Ectodermal cell (in vitro differentiated cells): ENCODE measurements around the gene PRAMEF20. TPM values are rescaled to one million over a fixed set of nuclear protein-coding genes. Genes with fewer than 3 reads are reported as not detected.
"Not testable (repeated sequence)": the region's sequence is repeated elsewhere in the genome, so short reads cannot be mapped to it uniquely, and the experiment has no call there.

Experiments used
- H3K27ac ChIP-seq: 2 replicates; pipeline ENCODE4 v1.7.0; 2013; ENCODE audit warnings: mild to moderate bottlenecking, low read depth, low read length; ENCODE audit not compliant: insufficient read depth, poor library complexity, severe bottlenecking
- H3K27me3 ChIP-seq: 2 replicates; pipeline ENCODE4 v1.7.0; 2013; ENCODE audit warnings: mild to moderate bottlenecking, low read length; ENCODE audit not compliant: insufficient read depth, control insufficient read depth, poor library complexity, severe bottlenecking
- H3K36me3 ChIP-seq: one replicate; pipeline ENCODE4 v1.7.0; 2013; ENCODE audit warnings: low read length; ENCODE audit not compliant: control insufficient read depth, insufficient read depth
- H3K4me1 ChIP-seq: one replicate; pipeline ENCODE4 v1.7.0; 2013; ENCODE audit warnings: low read length; ENCODE audit not compliant: control insufficient read depth, insufficient read depth
- H3K4me3 ChIP-seq: 2 replicates; pipeline ENCODE4 v1.7.0; 2013; ENCODE audit warnings: low read depth, low read length, control low read depth; ENCODE audit not compliant: insufficient read depth
- H3K9me3 ChIP-seq: 2 replicates; pipeline ENCODE4 v1.7.0; 2013; ENCODE audit warnings: mild to moderate bottlenecking, low read length, moderate library complexity; ENCODE audit not compliant: control insufficient read depth
- WGBS, 2 experiments: methylation state at CpG; one replicate each; pipeline ENCODE4 v1.1.7; 2013; ENCODE audit warnings: missing lambda C conversion rate in 2 of 2; 5-methylcytosine and 5-hydroxymethylcytosine counted together
- polyA plus RNA-seq, 4 experiments: library from polyadenylated mRNA; stranded (reverse); fragments of 50-300 nt; gene quantifications; one replicate each; pipeline ENCODE4 v1.2.3, GENCODE V29; 2013

Gene PRAMEF20
- not detected for polyA plus RNA-seq (2013, experiment 1 of 4)
- polyA plus RNA-seq (2013, experiment 2 of 4) = not detected
- polyA plus RNA-seq (2013, experiment 3 of 4) = not detected
- not detected for polyA plus RNA-seq (2013, experiment 4 of 4)

DNA sequence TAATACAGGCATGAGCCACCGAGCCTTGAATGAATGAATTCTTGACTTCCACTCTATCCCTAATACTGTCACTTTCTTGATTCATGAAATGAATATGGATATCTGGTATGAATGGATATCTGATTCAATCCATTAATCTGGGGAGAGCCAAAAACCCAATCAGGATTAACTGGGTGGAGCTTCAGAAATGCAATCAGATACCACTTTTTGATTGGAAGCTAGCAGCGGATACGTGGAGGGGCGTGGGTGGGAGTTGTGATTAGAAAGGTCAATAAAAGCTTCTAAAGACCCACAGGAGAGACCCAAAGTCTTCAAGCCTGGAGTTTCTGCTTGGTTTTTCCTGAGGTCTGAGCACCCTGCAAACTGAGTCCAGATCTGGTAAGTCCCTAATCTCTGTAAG, at the start of gene PRAMEF20:
PRAMEF20 (plus strand) TSS at position 301 of the 400 bp plus-strand sequence. CDS start 5,905 bp downstream, outside the sequence.
- not testable (repeated sequence) for H3K9me3 ChIP-seq, H3K4me1 ChIP-seq
- 84 to 94% methylated on average over 2 to 4 of the region's 4 CpGs for WGBS, 2 experiments

DNA sequence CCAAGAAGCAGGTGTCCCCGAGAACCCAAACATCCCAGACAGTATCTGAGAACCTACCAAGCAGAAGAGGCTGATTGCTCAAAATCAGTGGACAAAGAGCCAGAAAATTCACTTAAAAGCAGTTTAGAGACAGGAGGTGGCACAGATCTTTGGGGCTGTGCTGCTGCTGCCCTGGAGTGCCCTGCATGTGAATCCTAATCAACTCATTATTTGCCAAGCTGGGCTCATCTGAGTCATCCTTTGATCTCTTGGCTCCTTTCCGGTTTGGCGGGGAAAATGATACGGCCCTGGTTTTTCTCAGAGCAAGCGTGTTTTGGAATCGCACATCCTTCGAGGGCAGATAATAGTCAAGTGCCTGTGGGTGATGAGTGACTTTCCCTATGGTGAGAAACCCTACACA, 47.9 kb upstream of the PRAMEF20 start:
- WGBS, 2 experiments = no CpG with 5 or more reads among the region's 7 CpGs
- H3K36me3 ChIP-seq, H3K4me3 ChIP-seq, H3K27ac ChIP-seq, H3K4me1 ChIP-seq, H3K27me3 ChIP-seq, H3K9me3 ChIP-seq: not testable (repeated sequence)

More for the DNA sequence above, at the start of gene PRAMEF20:
- not testable (repeated sequence) for H3K4me3 ChIP-seq, H3K36me3 ChIP-seq, H3K27me3 ChIP-seq, H3K27ac ChIP-seq

DNA sequence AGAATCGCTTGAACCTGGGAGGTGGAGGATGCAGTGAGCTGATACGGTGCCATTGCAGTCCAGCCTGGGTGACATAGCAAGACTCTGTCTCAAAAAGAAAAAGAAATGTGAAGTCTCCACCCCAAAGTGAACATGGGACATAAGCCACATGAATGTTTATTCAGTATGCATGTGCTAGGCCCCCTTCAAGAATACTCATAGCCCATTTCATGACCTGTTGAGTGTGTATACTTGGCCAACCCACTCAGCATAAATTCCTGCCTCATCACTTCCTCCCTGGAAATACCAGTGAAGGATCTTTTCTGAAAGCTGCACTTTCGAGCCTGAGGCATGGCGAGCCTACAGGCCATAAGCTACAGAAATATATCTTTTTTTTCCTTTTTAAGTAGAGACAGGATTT, 45.3 kb upstream of the PRAMEF20 start:
- H3K4me3 ChIP-seq, H3K27me3 ChIP-seq, H3K27ac ChIP-seq, H3K4me1 ChIP-seq, H3K36me3 ChIP-seq, H3K9me3 ChIP-seq: not testable (repeated sequence)
- no CpG with 5 or more reads among the region's 4 CpGs for WGBS, 2 experiments

DNA sequence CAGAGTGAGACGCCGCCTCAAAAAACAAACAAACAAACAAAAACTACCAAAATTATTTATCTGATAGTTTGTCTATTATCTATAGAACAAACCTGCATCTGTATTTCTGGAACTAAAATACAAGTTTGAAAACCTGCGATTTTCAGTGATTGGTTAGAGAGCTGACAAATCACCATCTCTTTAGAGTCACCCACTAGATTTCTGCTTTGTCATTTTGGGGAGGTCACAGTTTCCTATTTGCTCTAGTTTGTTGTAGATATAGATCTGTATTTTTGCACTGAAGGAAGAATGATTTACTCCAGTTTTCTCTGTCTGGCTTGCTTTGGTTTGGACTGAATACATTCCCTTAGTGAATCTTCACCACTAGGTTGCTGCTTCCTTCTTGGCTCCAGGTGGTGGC, 43.7 kb upstream of the PRAMEF20 start:
- H3K9me3 ChIP-seq, H3K4me1 ChIP-seq, H3K4me3 ChIP-seq, H3K27ac ChIP-seq, H3K36me3 ChIP-seq, H3K27me3 ChIP-seq: not testable (repeated sequence)
- 75 to 90% methylated on average over 1 of the region's 3 CpGs for WGBS, 2 experiments

DNA sequence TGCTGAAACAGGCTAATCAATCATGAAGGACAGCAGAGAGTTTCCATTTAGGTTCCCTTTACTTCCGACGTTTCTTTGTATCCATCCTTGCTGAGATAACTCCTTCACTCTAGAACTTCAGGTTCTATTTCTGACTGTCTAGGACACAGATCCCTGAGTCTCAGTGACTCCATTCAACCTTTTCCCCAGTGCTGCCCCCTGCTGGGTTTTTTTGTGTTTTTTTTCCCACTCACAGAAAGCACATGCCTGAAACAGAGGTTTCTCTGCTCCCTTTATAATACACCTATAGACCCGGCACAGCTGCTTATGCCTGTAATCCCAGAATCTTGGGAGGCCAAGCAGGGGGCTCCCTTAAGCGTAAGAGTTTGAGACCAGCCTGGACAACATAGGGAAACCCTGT, 41.7 kb upstream of the PRAMEF20 start:
- H3K36me3 ChIP-seq, H3K4me3 ChIP-seq, H3K27me3 ChIP-seq, H3K9me3 ChIP-seq, H3K4me1 ChIP-seq, H3K27ac ChIP-seq: not testable (repeated sequence)
- 89 to 92% methylated on average over 2 to 3 of the region's 4 CpGs for WGBS, 2 experiments

DNA sequence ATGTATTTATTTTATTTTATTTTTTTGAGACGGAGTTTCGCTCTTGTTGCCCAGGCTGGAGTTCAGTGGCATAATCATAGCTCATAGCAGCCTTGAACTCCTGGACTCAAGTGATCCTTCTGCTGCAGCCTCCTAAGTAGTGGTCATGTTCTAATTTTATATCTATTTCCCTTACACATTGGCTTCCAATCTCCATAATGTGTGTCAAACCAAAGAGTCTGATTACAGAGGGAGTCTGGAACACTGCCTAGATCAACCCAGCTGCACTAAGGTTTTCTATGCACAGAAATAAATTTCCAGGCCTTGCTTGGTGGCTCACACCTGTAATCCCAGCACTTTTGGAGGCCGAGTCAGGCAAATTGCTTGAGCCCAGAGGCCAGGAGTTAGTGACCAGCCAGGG, 31.3 kb upstream of the PRAMEF20 start:
- H3K4me1 ChIP-seq, H3K36me3 ChIP-seq, H3K9me3 ChIP-seq, H3K4me3 ChIP-seq, H3K27ac ChIP-seq, H3K27me3 ChIP-seq: not testable (repeated sequence)
- WGBS, 2 experiments = 79 to 90% methylated on average over 1 to 2 of the region's 3 CpGs

DNA sequence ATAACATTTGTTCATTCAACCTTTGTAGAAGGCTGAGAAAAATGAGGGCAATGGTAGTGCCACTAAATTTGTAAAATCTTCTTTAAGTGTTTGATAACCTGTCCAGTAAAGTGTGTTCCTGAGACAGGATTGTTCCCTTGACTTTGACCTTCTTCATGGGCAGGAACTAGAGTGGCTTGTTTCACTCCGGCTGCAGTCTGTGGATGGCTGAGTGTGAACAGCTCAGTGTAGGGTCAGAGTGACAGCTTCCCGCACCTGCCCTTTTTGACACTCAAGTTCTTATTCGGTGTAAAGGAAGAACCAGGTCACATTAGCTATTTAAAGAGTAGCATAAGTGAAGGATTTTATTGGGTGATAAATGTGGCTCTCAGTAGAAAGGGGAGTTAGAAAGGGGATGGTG, 29.9 kb upstream of the PRAMEF20 start:
- not testable (repeated sequence) for H3K9me3 ChIP-seq, H3K4me3 ChIP-seq, H3K4me1 ChIP-seq, H3K36me3 ChIP-seq, H3K27ac ChIP-seq, H3K27me3 ChIP-seq
- WGBS, 2 experiments = 88 to 100% methylated on average over 2 of the region's 3 CpGs

DNA sequence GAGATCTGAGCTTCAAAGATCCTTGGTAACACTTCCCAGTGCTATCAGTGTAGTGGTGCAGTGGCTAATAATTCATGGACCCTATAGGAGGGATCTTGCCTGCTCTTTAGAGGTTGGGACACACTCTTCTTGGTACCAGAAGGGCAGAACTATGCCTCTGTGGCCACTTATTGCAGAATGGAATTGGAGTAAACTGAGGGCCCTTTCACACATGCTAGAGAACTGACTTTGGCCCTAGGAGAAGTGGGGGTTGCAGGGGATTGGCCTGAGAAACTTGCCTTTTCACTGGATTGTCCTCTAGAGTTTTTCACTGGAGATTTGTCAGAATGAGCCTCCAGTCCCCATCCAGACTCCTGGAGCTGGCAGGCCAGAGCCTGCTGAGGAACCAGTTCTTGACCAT, 20.9 kb upstream of the PRAMEF20 start, which contains the start of gene PRAMEF17:
PRAMEF17 (plus strand) TSS at position 301 of the 400 bp plus-strand sequence; CDS start at position 327, 26 bp downstream.
- H3K4me1 ChIP-seq, H3K27me3 ChIP-seq, H3K4me3 ChIP-seq, H3K9me3 ChIP-seq, H3K27ac ChIP-seq, H3K36me3 ChIP-seq: not testable (repeated sequence)

DNA sequence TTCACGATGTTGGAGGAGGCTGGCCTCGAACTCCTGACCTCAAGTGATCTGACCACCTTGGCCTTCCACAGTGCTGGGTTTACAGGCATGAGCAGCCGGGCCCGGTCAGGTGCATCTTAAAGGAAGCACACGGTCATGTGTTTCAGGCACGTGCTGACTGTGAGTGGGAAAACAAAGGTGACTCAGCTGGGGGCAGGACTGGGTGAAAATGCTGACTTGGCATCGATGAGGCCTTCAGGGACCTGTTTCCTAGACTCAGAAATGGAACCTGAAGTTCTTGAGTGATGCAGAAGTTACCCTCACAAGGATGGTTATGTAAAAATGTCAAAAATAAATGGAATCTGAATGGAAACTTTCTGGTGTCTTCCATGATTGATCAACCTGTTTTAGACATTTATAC, 17.2 kb upstream of the PRAMEF20 start:
- not testable (repeated sequence) for H3K36me3 ChIP-seq, H3K27me3 ChIP-seq, H3K4me1 ChIP-seq, H3K9me3 ChIP-seq, H3K4me3 ChIP-seq, H3K27ac ChIP-seq
- 66 to 67% methylated on average over 7 of the region's 7 CpGs for WGBS, 2 experiments

DNA sequence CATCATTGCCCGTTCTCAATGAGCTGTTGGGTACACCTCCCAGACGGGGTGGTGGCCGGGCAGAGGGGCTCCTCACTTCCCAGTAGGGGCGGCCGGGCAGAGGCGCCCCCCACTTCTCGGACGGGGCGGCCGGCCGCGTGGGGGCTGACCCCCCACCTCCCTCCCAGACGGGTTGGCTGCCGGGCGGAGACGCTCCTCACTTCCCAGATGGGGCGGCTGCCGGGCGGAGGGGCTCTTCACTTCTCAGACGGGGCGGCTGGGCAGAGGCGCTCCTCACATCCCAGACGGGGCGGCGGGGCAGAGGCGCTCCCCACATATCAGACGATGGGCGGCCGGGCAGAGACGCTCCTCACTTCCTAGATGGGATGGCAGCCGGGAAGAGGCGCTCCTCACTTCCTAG, 15.5 kb upstream of the PRAMEF20 start:
- not testable (repeated sequence) for H3K9me3 ChIP-seq, H3K27ac ChIP-seq, H3K4me3 ChIP-seq, H3K27me3 ChIP-seq, H3K36me3 ChIP-seq, H3K4me1 ChIP-seq
- 92% methylated on average over 29 to 32 of the region's 32 CpGs for WGBS, 2 experiments

DNA sequence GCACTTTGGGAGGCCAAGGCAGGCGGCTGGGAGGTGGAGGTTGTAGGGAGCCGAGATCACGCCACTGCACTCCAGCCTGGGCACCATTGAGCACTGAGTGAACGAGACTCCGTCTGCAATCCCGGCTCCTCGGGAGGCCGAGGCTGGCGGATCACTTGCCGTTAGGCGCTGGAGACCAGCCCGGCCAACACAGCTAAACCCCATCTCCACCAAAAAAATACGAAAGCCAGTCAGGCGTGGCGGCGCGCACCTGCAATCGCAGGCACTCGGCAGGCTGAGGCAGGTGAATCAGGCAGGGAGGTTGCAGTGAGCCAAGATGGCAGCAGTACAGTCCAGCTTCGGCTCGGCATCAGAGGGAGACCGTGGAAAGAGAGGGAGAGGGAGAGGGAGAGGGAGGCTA, 14.9 kb upstream of the PRAMEF20 start:
- not testable (repeated sequence) for H3K9me3 ChIP-seq, H3K27me3 ChIP-seq, H3K36me3 ChIP-seq, H3K4me1 ChIP-seq, H3K27ac ChIP-seq, H3K4me3 ChIP-seq
- WGBS, 2 experiments = 91 to 93% methylated on average over 22 of the region's 22 CpGs
